Body of pancreas (tissue), 4 donors: ENCODE results near the gene SGMS1. TPM values are rescaled to one million over a fixed set of nuclear protein-coding genes. Genes with fewer than 3 reads are reported as not detected.

ENCODE experiments used
- ATAC-seq: fragments of 150-250 bp; one replicate; pipeline ENCODE4 v1.9.1; 2016
- DNase-seq, 4 donors: peaks; one replicate each; pipeline ENCODE4 v3.0.0-alpha.2; 2019
- H3K27ac ChIP-seq, 4 donors: fragments of 200-600 bp; sonication (generic); 1 replicate in 3 of 4; 2 replicates in 1 of 4; pipeline versions ENCODE4 v1.5.1 to v1.6.1; 2016 to 2019; ENCODE audit warnings: mild to moderate bottlenecking in 1 of 4, mixed read lengths in 1 of 4, moderate library complexity in 1 of 4
- H3K27me3 ChIP-seq, 2 donors: fragments of 200-600 bp; sonication (generic); one replicate each; pipeline ENCODE4 v1.6.0; 2016; ENCODE audit warnings: mild to moderate bottlenecking in 1 of 2
- H3K36me3 ChIP-seq, 2 donors: fragments of 200-600 bp; sonication (generic); replicated peaks in 1 of 2; 2 replicates each; pipeline ENCODE4 v1.5.1; 2016; ENCODE audit warnings: low read depth in 2 of 2; ENCODE audit not compliant: insufficient read depth in 1 of 2
- H3K4me1 ChIP-seq: fragments of 200-600 bp; sonication (generic); one replicate; pipeline ENCODE4 v1.6.0; 2016
- H3K4me3 ChIP-seq, 2 donors: fragments of 200-600 bp; sonication (generic); 1 replicate in 1 of 2; 2 replicates in 1 of 2; pipeline ENCODE4 v1.5.1; 2016 to 2019
- H3K9me3 ChIP-seq, 3 donors: fragments of 200-600 bp; sonication (generic); 1 replicate in 2 of 3; 2 replicates in 1 of 3; pipeline ENCODE4 v1.5.1; 2016
- POLR2A ChIP-seq, 3 donors: fragments of 450-650 bp; IDR thresholded peaks; one replicate each; pipeline ENCODE4 v1.6.1; 2016; ENCODE audit warnings: antibody characterized with exemption in 3 of 3, mild to moderate bottlenecking in 2 of 3
- WGBS, 2 donors: methylation state at CpG; one replicate each; pipeline ENCODE4 v1.1.5; 2017; 5-methylcytosine and 5-hydroxymethylcytosine counted together
- intact Hi-C: fragments of 100-400 bp; cut with DNase I; formaldehyde crosslinking; loops from one replicate; pipeline ENCODE4 v1.15.1; 2023
- total RNA-seq, 2 donors: library from RNA; depleted of rRNA; stranded (reverse); fragments of >200 nt; gene quantifications; one replicate each; pipeline ENCODE4 v1.1.0, GENCODE V29; 2016
- TF ChIP-seq, protein P1 (sequence below), 7 experiments: fragments of 450-650 bp in 4 of 7; fragments of 200-600 bp in 3 of 7; sonication (generic) in 3 of 7; IDR thresholded peaks; one replicate each; pipeline ENCODE4 v1.5.1; 2016 to 2019; ENCODE audit warnings: antibody characterized with exemption in 7 of 7

Gene SGMS1
- total RNA-seq, 2 donors from 2014 or later = 46.2 to 68.9 TPM

DNA sequence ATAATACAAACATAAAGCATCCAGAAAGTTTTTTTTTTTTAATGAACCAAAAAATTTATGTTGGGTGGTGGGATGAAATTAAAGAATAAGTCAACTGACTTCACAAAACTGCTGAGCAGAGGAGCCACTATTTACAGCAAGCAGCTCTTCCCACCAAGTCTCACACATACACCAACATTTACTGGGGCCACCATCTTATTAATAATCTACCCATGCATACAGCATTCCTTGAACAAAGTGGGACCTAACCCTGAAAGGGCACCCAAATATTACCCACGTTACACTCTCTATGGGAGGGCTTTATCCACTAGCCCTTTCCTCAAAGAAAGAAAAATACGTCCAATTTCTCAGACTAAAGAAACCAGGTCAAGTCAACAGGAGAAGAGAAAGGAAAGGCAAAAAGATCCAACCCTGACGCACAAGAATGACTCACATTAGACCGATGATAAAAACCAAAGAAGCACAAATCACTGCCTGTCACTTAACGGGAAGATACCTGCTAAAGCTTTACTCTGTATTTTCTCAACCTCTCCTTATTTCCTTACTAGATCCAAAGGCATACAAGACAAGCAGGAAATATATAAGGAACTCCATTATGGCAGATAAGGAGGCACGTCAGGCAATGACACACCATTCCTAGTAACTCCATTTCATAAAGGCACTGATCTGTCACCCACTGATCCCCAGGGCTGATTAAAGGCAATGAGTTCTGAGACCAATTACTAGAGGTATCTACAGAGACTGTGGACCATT is 230.6 kb downstream of the SGMS1 start:
- peaks cover 37% of the 10 kb centered on the region for H3K4me1 ChIP-seq
- no peak overlapping the region for H3K4me3 ChIP-seq
- DNase-seq (no peak), ATAC-seq (no peak)
- no peak overlapping the region for H3K27ac ChIP-seq
- no peaks in the 10 kb centered on the region for H3K36me3 ChIP-seq
- intact Hi-C loops = no loop called here
- no peaks in the 10 kb centered on the region for H3K9me3 ChIP-seq
- no peaks in the 10 kb centered on the region for H3K27me3 ChIP-seq
- WGBS, 2 donors = 76 to 78% methylated on average over 6 of the region's 6 CpGs
- no peak for TF ChIP-seq POLR2A (IDR thresholded peaks at IDR 0.05)
- TF ChIP-seq, protein P1, sequence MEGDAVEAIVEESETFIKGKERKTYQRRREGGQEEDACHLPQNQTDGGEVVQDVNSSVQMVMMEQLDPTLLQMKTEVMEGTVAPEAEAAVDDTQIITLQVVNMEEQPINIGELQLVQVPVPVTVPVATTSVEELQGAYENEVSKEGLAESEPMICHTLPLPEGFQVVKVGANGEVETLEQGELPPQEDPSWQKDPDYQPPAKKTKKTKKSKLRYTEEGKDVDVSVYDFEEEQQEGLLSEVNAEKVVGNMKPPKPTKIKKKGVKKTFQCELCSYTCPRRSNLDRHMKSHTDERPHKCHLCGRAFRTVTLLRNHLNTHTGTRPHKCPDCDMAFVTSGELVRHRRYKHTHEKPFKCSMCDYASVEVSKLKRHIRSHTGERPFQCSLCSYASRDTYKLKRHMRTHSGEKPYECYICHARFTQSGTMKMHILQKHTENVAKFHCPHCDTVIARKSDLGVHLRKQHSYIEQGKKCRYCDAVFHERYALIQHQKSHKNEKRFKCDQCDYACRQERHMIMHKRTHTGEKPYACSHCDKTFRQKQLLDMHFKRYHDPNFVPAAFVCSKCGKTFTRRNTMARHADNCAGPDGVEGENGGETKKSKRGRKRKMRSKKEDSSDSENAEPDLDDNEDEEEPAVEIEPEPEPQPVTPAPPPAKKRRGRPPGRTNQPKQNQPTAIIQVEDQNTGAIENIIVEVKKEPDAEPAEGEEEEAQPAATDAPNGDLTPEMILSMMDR (IDR thresholded peaks at IDR 0.05) = no peak

DNA sequence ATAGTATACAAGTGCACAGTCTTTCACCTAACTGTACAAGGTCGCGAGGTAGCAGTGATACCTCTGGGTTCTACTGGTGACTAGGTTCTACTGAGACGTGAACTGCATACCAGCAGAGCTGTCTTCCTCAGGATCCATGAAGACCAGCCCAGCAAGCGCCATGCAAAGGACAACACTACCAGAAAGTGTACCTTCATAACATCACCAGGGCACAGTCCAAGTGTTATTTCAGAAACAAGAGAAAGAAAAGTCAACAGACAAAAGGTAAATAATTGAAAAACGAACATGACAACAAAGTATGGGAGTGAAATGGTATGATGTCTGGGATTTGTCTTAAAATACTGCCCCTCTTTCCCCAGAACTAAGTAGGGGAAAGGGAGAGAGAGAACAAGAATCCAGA is 231.3 kb downstream of the SGMS1 start:
- Histone ChIP-seq H3K27ac (no peak overlapping the region), H3K4me1 (peaks cover 43% of the 10 kb centered on the region), H3K36me3 (no peaks in the 10 kb centered on the region), H3K27me3 (no peaks in the 10 kb centered on the region), H3K9me3 (no peaks in the 10 kb centered on the region), H3K4me3 (no peak overlapping the region)
- WGBS, 2 donors = 86 to 87% methylated on average over 5 of the region's 5 CpGs
- ATAC-seq (no peak), DNase-seq (no peak)
- intact Hi-C loops = no loop called here
- no peak for TF ChIP-seq POLR2A (IDR thresholded peaks at IDR 0.05)
- TF ChIP-seq, protein P1 (IDR thresholded peaks at IDR 0.05) = no peak

DNA sequence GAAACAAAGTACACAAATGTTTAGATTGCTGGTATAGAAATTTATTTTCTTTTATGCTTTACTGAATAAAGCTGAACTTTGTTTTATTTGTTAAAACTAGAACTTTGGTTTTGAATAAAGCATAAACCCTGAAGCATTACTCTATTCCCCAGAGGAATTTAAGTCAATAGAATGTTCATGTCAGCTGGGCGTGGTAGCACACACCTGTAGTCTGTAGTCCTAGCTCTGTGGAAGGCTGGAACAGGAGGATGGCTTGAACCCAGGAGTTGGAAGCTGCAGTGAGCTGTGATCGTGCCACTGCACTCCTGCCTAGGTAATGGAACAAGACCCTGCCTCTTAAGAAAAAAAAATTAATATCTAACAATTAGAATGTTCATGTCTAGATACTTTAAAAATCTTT is 233.5 kb downstream of the SGMS1 start:
- Histone ChIP-seq H3K27me3 (no peaks in the 10 kb centered on the region), H3K4me3 (no peak overlapping the region), H3K9me3 (no peaks in the 10 kb centered on the region), H3K27ac (no peak overlapping the region), H3K36me3 (no peaks in the 10 kb centered on the region), H3K4me1 (peaks cover 42% of the 10 kb centered on the region)
- DNase-seq (no peak), ATAC-seq (no peak)
- no peak for TF ChIP-seq POLR2A (IDR thresholded peaks at IDR 0.05)
- TF ChIP-seq, protein P1 (IDR thresholded peaks at IDR 0.05) = no peak
- intact Hi-C loops = no loop called here
- WGBS, 2 donors = 63 to 83% methylated on average over 2 of the region's 2 CpGs

DNA sequence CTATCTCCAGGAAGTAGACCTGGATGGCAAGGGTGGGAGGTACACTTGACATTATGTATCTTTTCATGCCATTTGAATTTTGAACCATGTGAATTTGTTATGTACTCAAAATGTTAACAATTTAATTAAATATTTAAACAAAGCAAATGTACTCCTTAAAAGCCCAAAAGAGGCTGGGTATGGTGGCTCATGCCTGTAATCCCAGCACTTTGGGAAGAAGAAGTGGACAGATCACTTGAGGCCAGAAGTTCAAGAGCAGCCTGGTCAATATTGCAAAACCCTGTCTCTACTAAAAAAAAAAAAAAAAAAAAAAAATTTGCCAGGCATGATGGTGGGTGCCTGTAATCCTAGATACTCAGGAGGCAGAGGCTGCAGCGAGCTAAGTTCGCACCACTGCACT is 235.6 kb downstream of the SGMS1 start:
- DNase-seq (no peak), ATAC-seq (no peak)
- Histone ChIP-seq H3K9me3 (no peaks in the 10 kb centered on the region), H3K27me3 (no peaks in the 10 kb centered on the region), H3K36me3 (no peaks in the 10 kb centered on the region), H3K27ac (no peak overlapping the region), H3K4me1 (peaks cover 28% of the 10 kb centered on the region), H3K4me3 (no peak overlapping the region)
- TF ChIP-seq, protein P1 (IDR thresholded peaks at IDR 0.05) = no peak
- WGBS, 2 donors = 95 to 100% methylated on average over 2 of the region's 2 CpGs
- intact Hi-C loops = no loop called here

DNA sequence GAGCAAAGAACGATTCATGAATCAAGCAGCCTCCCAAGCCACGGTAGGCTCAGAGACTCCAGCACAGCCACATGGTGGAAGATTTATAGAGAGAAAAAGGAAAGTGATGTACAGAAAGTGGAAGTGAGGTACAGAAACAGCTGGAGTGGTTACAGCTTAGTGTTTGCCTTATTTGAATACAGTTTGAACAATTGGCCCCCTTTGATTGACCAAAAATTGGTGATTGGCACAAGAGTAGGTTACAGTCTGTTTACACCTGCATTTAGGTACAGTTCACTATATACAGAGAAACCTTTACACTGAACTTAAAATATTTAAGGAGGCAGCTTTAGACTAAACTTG is 236.1 kb downstream of the SGMS1 start:
- WGBS, 2 donors = 74 to 86% methylated on average over 2 of the region's 2 CpGs
- peaks cover 28% of the 10 kb centered on the region for H3K4me1 ChIP-seq
- no peak for ATAC-seq

More for the DNA sequence above, 236.1 kb downstream of the SGMS1 start:
- DNase-seq = no peak
- H3K27ac ChIP-seq = no peak overlapping the region
- no peak overlapping the region for H3K4me3 ChIP-seq
- intact Hi-C loops = no loop called here
- H3K36me3 ChIP-seq = no peaks in the 10 kb centered on the region
- no peak for TF ChIP-seq POLR2A (IDR thresholded peaks at IDR 0.05)
- TF ChIP-seq, protein P1 (IDR thresholded peaks at IDR 0.05) = no peak
- no peaks in the 10 kb centered on the region for H3K9me3 ChIP-seq
- H3K27me3 ChIP-seq = no peaks in the 10 kb centered on the region
